ENCODE results near the gene MRM2.

MRM2 gene

DNA sequence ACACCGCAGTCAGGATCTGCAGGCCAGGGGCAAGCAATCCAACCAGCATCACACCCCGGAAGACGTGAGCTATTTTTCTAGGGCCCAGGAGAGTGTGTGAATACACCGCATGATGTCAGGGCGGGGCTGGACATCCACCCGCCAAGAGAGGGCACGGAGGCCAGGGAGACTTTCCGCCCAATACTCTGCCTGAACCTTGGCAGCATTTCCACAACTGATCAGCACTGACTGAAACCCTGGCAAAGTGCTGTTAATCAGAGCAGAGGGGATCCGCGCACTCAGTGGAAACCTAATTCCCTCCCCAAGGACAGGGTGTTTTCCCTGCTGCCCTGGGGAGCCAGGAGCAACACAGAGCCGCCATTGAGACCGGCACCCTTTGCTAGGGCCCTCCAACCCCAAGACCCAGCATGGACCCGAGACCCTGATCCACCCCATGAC lies 17.5 kb downstream of the MRM2 start:
- H3K4me3 ChIP-seq (IDR thresholded peaks at IDR 0.05; ENCODE audit: insufficient read depth, low read depth, low read length): no peak overlapping the region
- H3K4me2 ChIP-seq: no peak overlapping the region
- H2AFZ ChIP-seq (ENCODE audit: low read depth): no peak overlapping the region
- no peak overlapping the region for H3K9ac ChIP-seq
- no peak overlapping the region for H3K27ac ChIP-seq
- H3K4me1 ChIP-seq (ENCODE audit: low read depth, poor library complexity, severe bottlenecking): no peaks in the 10 kb centered on the region
- H3K36me3 ChIP-seq (ENCODE audit: insufficient read depth): peaks cover 12% of the 10 kb centered on the region; the same call in 1 of the 2 replicates
- TF ChIP-seq, protein P1, sequence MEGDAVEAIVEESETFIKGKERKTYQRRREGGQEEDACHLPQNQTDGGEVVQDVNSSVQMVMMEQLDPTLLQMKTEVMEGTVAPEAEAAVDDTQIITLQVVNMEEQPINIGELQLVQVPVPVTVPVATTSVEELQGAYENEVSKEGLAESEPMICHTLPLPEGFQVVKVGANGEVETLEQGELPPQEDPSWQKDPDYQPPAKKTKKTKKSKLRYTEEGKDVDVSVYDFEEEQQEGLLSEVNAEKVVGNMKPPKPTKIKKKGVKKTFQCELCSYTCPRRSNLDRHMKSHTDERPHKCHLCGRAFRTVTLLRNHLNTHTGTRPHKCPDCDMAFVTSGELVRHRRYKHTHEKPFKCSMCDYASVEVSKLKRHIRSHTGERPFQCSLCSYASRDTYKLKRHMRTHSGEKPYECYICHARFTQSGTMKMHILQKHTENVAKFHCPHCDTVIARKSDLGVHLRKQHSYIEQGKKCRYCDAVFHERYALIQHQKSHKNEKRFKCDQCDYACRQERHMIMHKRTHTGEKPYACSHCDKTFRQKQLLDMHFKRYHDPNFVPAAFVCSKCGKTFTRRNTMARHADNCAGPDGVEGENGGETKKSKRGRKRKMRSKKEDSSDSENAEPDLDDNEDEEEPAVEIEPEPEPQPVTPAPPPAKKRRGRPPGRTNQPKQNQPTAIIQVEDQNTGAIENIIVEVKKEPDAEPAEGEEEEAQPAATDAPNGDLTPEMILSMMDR (conservative IDR thresholded peaks at IDR 0.05; ENCODE audit: low read depth, low read length): no peak
- no peaks in the 10 kb centered on the region for H4K20me1 ChIP-seq (ENCODE audit: insufficient read depth)
- H3K79me2 ChIP-seq (ENCODE audit: insufficient read depth, low read depth): peaks cover 9% of the 10 kb centered on the region; the same call in 1 of the 2 replicates
- no peaks in the 10 kb centered on the region for H3K27me3 ChIP-seq (ENCODE audit: insufficient read depth, low read depth)

DNA sequence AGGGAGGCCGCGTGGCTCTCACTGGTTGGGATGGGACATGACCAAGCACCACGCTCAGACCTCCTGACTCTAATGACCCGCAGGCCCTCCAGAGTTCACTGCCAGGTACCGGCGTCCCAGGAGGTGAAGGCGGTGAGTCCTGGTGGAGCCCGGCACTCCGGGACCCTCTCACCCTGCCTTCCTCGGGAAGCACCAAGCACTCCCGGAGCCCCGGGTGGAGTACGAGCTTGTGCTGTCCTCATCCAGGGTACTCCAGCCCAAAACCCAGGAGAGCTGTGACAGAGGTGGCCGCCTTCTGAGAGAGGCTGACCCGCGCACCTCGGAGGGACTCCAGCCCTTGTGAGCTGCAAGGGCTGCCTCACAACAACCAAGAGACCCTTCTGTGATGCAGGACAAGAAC lies 18.7 kb downstream of the MRM2 start:
- TF ChIP-seq, protein P1 (conservative IDR thresholded peaks at IDR 0.05; ENCODE audit: low read depth, low read length): no peak
- no peak overlapping the region for H3K27ac ChIP-seq
- H3K36me3 ChIP-seq (ENCODE audit: insufficient read depth): peaks cover 12% of the 10 kb centered on the region; the same call in 1 of the 2 replicates
- H3K4me2 ChIP-seq: no peak overlapping the region
- no peaks in the 10 kb centered on the region for H4K20me1 ChIP-seq (ENCODE audit: insufficient read depth)
- no peak overlapping the region for H2AFZ ChIP-seq (ENCODE audit: low read depth)
- peaks cover 7% of the 10 kb centered on the region; the same call in 1 of the 2 replicates for H3K79me2 ChIP-seq (ENCODE audit: insufficient read depth, low read depth)
- H3K4me1 ChIP-seq (ENCODE audit: low read depth, poor library complexity, severe bottlenecking): no peaks in the 10 kb centered on the region
- H3K4me3 ChIP-seq (IDR thresholded peaks at IDR 0.05; ENCODE audit: insufficient read depth, low read depth, low read length): no peak overlapping the region
- H3K27me3 ChIP-seq (ENCODE audit: insufficient read depth, low read depth): no peaks in the 10 kb centered on the region
- H3K9ac ChIP-seq: no peak overlapping the region

DNA sequence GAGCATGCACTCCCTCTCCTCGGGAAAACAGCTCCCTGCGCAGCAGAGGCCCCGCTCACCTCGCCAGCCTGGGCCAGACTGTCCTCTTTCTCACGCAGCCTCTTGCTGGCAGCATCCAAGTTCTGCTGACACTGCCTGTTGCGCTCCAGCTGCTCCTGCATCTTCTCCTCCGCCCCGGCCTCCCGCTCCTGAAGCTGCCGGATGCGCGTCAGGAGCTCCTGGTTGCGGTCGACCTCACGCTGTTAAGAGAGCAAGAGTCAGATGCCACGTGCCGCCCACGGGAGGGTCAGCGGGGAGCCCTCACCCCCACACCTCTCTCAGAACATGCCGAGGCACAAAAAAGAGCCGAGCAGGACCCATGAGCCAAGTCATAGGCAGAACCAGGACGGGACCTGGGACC lies 19.5 kb downstream of the MRM2 start:
- H3K27ac ChIP-seq: no peak overlapping the region
- no peaks in the 10 kb centered on the region for H3K27me3 ChIP-seq (ENCODE audit: insufficient read depth, low read depth)
- H3K36me3 ChIP-seq (ENCODE audit: insufficient read depth): peaks cover 10% of the 10 kb centered on the region; the same call in 1 of the 2 replicates
- H3K9ac ChIP-seq: no peak overlapping the region
- no peak overlapping the region for H2AFZ ChIP-seq (ENCODE audit: low read depth)
- no peaks in the 10 kb centered on the region; the same call in 1 of the 2 replicates for H3K79me2 ChIP-seq (ENCODE audit: insufficient read depth, low read depth)
- H3K4me3 ChIP-seq (IDR thresholded peaks at IDR 0.05; ENCODE audit: insufficient read depth, low read depth, low read length): no peak overlapping the region
- H3K4me2 ChIP-seq: no peak overlapping the region
- H4K20me1 ChIP-seq (ENCODE audit: insufficient read depth): no peaks in the 10 kb centered on the region
- H3K4me1 ChIP-seq (ENCODE audit: low read depth, poor library complexity, severe bottlenecking): no peaks in the 10 kb centered on the region
- TF ChIP-seq, protein P1 (conservative IDR thresholded peaks at IDR 0.05; ENCODE audit: low read depth, low read length): no peak

DNA sequence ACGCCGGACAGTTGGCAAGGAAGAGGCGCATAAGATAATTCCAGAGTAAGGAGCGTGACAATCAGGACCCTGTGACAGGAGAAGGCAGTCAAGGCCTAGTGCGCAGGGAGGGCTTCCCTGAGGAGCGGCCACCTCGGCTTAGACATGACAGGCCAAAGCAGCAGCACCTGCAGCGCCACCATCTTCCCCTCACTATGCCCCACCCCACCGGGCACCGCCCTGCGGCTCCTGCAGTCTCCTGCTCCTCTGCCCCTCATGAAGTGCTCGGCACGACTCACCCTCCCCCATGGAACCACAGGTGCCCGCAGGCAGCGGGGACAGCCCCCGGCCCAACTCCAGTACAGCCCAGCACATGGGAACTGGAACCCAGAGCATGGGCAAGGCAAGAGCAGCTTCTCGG lies 21.1 kb downstream of the MRM2 start:
- H3K27me3 ChIP-seq (ENCODE audit: insufficient read depth, low read depth): no peaks in the 10 kb centered on the region
- no peaks in the 10 kb centered on the region for H3K4me1 ChIP-seq (ENCODE audit: low read depth, poor library complexity, severe bottlenecking)
- H3K27ac ChIP-seq: no peak overlapping the region
- H4K20me1 ChIP-seq (ENCODE audit: insufficient read depth): no peaks in the 10 kb centered on the region
- no peak overlapping the region for H2AFZ ChIP-seq (ENCODE audit: low read depth)
- H3K36me3 ChIP-seq (ENCODE audit: insufficient read depth): peaks cover 12% of the 10 kb centered on the region; the same call in 1 of the 2 replicates
- no peak overlapping the region for H3K4me3 ChIP-seq (IDR thresholded peaks at IDR 0.05; ENCODE audit: insufficient read depth, low read depth, low read length)
- TF ChIP-seq, protein P1 (conservative IDR thresholded peaks at IDR 0.05; ENCODE audit: low read depth, low read length): no peak
- no peak overlapping the region for H3K4me2 ChIP-seq
- H3K9ac ChIP-seq: no peak overlapping the region
- H3K79me2 ChIP-seq (ENCODE audit: insufficient read depth, low read depth): no peaks in the 10 kb centered on the region; the same call in 1 of the 2 replicates

Measured in KMS-11 (cell line).